ENCODE data around the gene RBMS3.

Gene RBMS3

DNA sequence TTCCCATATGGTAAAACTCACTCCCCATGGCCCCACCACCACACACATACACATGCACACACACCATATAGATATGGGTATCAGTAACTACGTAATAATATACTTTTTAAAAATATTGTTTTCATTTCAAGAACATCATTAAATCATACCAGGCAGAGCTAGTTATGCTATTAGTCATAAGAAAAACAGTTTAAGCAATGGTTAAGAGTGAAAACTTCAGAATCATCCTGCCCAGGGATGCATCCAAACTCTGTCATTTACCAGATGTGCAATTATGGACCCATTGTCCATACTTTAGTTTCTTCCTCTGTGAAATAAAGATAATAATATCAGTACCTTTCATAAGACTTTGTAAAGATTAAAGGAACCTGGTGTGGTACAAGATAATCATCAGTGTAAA, 608.3 kb downstream of the RBMS3 start:
- no peak for DNase-seq (ENCODE audit: low read depth)

DNA sequence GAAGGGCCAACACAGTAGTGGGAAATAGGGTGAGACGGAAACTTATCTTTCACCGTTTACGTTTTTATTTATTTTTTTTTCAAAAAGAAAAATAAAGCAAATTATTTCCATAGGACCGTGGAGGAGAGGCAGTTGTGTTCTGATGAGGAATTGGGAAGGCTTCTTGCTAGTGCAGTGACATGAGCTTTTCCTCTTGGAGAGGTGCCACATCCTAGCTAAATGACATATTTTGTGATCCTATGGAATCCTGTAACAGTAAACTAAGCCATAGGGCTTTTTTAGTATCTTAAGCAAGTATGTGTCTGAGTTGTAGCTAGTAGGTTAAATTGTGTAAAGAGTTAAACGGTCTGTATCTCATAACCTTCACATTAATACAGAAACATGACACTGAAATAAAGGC, 609.9 kb downstream of the RBMS3 start:
- DNase-seq (ENCODE audit: low read depth) = no peak

- DNase-seq (ENCODE audit: low read depth) = no peak
Measured at GRCh38 chr3:29892976-29893554, 612.2 kb downstream of the RBMS3 start.

- no peak for DNase-seq (ENCODE audit: low read depth)
Measured at GRCh38 chr3:29896856-29897255, 616.0 kb downstream of the RBMS3 start.

GRCh38 chr3:29898171-29898965, 617.5 kb downstream of the RBMS3 start:
- DNase-seq (ENCODE audit: low read depth) = no peak

GRCh38 chr3:29899021-29899420, 618.1 kb downstream of the RBMS3 start:
- DNase-seq (ENCODE audit: low read depth) = no peak

DNA sequence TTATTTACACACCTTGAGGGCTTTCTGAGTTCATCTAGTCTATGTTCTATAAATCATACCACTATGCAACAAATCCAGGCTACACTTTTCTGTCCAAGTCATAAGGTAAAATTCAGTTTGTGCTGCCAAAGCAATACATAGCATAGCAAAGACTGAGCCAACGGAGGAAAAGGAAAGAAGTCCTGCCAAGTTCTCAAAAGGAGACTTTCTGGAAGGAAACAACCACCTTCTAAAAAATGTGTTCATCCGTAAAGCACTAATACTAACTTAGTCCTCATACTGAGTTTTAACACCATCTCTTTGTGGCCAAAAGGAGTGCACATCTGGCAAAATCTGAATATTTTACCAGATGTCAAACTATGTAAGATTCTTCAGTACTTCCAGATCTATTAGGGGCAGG, 620.2 kb downstream of the RBMS3 start:
- no peak for DNase-seq (ENCODE audit: low read depth)

DNA sequence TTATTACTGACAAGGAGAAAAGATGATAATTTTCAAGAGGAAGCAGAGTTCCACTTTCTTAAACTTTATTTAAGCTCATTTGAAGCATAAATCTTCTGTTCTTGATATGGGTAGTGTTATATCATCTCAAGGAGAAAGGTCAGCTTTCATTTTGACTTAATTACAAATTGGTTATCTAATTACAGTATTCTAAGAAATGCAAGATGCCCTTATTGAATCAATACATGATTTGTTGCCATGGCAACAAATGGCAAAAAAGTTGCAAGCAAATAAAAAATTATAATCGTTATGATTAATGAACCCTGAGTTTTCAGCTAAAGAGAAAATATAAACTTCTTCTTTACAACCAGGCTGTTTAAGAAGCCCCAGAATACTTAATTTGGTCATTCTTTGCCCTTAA, 622.7 kb downstream of the RBMS3 start:
- DNase-seq (ENCODE audit: low read depth) = no peak

DNA sequence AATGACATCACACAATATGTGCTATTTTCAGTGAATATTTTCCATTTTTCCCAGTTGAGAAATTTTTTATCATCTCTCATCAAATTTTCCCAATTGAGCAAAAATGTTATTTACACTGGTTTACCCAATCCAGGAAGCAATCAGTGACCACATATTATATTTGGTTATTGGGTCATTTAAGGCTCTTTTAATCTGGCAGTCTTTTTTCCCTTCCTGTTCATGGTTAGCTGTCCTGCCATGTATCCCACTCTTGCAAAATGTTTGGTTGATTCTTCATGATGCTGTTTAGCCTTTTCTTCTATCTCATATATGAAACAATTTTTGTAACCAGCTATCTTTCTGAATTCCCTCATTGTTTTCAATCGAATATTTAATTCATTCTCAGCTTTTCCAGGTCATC, 626.0 kb downstream of the RBMS3 start:
- no peak for DNase-seq (ENCODE audit: low read depth)

- no peak for DNase-seq (ENCODE audit: low read depth)
Measured at GRCh38 chr3:29912600-29913288, 631.9 kb downstream of the RBMS3 start.

DNA sequence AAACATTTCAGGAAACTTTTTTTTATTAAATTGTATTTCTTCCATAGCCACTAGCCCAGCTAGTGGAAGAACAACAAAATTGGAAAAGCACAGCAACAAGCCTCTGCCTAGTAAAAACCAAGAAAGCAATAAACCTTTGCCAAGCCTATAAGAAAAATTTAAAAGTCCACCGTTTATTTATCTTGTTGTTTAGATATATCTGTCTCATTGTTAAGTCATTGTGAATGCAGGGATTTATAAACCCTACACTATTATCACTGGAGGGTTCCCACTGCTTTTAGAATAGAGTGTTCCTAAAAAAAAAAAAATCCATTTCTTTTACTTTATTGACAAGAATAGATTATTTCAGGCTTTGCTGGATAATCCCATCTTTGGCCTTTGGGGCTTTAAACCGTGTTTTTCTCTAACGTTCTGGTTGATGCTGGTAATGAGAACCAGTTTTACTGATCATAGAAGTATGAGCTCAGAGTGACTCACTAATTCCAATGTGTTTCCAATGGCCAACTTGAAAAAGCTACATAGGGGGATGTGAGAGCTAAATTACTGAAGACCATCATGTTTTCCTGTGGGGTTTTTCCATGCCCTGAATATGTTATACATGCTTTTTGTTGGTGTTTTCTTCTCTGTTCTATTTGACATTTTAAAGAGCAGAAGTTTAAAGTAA, 634.1 kb downstream of the RBMS3 start:
- no peak for DNase-seq (ENCODE audit: low read depth)

DNA sequence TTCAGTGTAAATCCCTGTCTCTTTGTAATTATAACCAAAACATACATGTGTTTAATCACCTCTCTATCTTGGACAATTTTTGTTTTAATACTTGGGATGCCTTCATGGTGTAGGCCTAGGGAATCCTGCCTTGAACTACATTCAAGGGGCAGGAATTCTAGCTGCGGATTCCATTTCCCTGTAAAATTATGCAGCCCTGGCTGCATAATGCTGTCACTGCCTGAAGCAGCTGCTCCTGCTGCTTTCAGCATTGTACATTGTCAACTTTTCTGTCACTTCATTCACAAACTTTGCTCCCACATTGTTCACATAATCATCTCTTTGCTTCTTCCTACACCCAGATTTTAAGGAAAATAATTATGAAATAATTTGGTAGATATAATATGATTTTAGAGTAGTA, 638.7 kb downstream of the RBMS3 start:
- DNase-seq (ENCODE audit: low read depth) = no peak

- no peak for DNase-seq (ENCODE audit: low read depth)
Measured at GRCh38 chr3:29922992-29923746, 642.3 kb downstream of the RBMS3 start.

DNA sequence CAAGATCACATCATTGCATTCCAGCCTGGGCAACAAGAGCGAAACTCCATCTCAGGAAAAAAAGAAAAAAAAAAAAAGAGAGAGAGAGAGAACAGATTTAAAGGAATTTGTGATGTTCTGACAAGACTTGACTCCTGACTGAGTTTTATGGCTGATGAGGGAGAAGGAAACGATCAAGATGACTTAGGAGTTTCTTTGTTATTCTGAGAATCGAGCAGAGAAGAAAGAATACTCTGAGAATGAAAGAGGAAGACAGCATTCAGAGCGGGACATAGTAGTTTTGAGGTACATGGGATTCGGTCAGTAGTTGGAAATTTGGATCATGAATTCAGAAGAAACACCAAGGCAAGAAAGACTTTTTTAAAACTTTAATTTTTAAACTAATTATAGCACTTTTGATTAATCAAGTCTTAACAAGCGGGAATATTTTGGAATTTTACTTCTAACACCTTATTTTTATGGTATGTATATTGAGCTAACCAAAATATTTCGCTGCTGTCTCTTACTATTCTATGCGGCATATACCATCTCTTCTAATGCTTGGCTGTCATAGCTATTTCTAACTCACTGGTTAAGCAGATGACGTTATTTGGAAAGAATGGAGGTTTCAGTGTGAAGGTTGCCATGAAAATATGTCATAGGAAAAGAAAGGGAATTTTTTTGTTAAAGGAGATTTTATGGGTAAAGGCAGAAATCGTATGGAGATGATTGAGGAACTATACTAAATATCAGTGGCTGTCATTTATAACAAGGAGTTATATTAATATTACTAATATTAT, 644.1 kb downstream of the RBMS3 start:
- DNase-seq (ENCODE audit: low read depth) = no peak

DNA sequence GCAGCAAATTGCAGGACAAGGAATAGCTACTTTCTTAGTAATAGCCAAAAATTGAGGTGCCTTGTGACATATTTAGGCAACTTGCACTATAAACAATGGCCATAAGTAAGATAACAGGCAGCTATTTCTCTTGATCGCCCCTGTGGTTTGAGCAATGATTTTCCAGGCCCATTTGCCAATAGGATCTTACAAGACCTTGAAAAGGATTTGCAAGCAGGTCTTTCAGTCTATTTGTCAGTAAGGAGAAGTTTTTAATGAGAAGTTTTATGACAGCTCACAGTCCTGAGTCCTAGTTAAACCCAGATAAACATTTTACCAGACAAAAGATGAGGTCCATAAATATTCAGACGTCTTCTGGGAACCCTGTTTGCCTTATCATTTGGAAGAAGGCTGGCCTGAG, 645.5 kb downstream of the RBMS3 start:
- no peak for DNase-seq (ENCODE audit: low read depth)

DNA sequence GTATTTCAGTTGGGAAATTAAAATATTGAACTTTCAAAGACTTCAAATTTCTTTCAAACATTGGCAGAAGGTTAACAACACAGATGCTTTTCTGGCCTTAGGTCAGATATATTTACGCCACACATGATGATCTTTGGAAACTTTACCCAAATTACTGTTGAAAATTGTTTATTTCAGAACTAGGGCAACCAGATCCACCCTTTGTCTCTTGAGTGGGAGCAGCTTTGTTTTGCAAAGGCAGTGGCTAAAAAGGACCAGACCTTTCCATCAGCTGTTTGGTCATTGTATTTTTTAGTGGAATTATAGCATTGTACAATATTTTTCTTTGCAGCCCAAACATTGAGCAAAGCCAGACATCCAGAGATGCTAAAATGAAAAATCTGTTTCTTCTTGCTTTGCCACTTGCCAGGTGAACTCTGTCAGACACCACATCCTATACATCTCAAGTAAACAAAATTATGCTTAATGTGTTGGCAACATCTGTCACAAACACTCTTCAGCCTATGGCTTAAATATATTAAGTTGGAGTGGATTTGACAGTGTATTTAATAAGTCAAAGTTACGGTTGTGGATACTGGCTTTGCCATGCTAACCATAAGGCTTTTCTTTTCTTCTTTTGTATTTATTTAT, 651.9 kb downstream of the RBMS3 start:
- no peak for DNase-seq (ENCODE audit: low read depth)

GRCh38 chr3:29933802-29934490, 653.1 kb downstream of the RBMS3 start:
- DNase-seq (ENCODE audit: low read depth) = no peak

- no peak for DNase-seq (ENCODE audit: low read depth)
Measured at GRCh38 chr3:29934751-29935150, 653.9 kb downstream of the RBMS3 start.

DNA sequence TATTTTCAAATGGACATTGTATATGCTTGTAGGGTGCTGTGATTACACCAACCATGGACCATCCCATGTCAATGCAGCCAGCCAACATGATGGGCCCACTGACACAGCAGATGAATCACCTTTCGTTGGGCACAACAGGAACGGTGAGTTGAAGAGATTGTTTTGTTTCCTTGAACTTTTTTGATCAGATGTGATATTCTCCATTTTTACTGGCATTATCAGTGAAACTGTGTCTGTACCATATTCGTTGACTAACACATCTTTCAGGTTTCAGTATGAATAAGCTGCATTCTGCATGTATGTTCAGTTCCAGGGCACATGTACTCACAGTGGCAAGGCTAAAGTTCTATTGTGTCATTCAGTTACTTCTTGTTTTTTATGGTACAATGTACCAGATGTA, 655.2 kb downstream of the RBMS3 start:
- DNase-seq (ENCODE audit: low read depth) = no peak

DNA sequence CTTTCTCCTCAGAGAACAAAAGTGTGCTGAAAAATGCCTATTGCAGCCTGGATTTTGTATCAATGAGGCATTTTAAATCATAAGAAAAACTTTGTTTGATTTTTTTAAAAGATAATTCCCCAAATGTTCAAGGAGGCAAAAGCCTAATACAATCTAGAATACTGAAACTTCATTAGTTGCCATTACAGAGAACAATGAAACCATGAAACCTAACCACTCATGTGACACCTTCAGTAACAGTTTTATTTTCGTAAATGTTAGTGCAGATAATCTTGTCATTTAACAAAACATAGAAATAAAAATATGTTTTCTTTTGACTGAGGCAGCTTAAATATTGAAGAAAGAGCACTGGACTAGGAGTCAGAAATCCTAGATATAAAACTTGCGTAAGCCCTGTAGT, 655.9 kb downstream of the RBMS3 start:
- no peak for DNase-seq (ENCODE audit: low read depth)

Data from T-helper 22 cell (primary cell).